ENCODE results near the gene SCN1B. TPM values are rescaled to one million over a fixed set of nuclear protein-coding genes. Genes with fewer than 3 reads are reported as not detected.
"Not testable (repeated sequence)": the region's sequence is repeated elsewhere in the genome, so short reads cannot be mapped to it uniquely, and the experiment has no call there.

Gene SCN1B
- total RNA-seq, 1 donor from 2014 or later, result 0.50 TPM

GRCh38 chr19:35034588-35035382 is 4.5 kb downstream of the SCN1B start:
- intact Hi-C loops (cut with micrococcal nuclease), result no loop called here

DNA sequence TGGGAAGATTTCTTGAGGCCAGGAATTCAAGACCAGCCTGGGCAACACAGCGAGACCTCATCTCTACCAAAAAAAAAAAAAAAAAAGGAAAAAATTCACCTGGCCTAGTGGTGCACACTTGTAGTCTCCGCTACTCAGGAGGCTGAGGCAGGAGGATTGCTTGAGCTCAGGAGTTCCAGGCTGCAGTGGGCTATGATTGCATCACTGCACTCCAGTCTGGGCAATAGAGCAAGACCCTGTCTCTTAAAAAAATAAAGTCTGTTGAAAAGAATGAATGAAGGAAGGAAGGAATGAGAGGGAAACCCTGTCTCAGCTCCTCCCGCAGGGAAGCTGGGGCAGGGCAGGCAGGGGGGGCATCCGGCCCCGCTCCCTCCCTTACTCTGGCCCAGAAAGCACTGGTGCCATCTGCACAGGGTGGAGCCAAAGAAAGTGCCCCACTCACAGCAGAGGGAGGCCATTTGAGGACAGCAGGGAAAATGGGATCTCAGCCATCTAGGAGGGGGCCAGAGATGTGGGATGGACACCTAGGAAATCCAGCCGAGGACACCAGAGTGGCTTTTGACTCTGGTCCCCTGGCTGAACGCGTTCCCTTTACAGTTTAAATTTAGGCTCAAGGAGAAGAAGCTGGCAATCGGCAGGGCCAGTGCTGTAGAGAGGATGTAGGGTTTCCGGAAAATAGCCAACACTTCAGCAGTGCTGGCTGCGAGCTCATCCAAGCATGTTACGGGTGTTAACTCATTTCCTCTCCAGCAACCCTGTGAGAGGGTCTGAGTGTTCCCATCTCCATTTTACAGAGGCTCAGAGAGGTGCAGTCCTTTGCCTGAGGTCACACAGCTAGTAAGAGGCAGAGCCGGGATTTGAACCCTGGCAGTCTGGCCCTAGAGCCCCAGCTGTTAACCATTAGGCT is 7.7 kb downstream of the SCN1B start:
- intact Hi-C loops (cut with micrococcal nuclease), result no loop called here

- intact Hi-C loops (cut with micrococcal nuclease), result no loop called here
These were observed 8.6 kb downstream of the SCN1B start for GRCh38 chr19:35038623-35039512.

GRCh38 chr19:35039881-35040825 is 9.9 kb downstream of the SCN1B start:
- intact Hi-C loops (cut with micrococcal nuclease), result no loop called here

- intact Hi-C loops (cut with micrococcal nuclease), result no loop called here
These were observed 10.7 kb downstream of the SCN1B start for GRCh38 chr19:35040826-35041547.

DNA sequence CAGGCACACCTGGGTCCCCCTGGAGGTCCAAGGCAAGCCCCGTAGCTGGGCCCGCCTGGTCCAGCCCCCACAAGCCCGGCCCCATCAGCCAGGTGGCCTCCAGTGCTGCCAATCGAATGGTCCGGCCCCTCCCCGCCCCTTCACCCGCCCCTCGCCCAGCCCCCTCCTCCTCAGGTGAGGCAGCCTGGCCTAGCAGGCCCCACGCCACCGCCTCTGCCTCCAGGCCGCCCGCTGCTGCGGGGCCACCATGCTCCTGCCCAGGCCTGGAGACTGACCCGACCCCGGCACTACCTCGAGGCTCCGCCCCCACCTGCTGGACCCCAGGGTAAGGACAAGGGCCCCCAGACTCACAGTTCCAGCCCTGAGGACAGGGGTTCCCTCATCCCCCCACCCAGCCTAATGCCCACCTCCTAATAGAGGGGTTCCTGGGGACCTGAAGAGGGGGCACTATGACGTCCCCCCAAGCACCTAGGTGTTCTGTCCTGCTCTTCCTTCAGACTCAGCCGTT is 11.3 kb downstream of the SCN1B start, which contains the start of gene HPN:
Gene HPN (plus strand): TSS at position 174 of the 508 bp plus-strand sequence. CDS start 786 bp downstream, outside the sequence.
- intact Hi-C loops (cut with micrococcal nuclease), result no loop called here

- intact Hi-C loops (cut with micrococcal nuclease), result no loop called here
These were observed 11.9 kb downstream of the SCN1B start for GRCh38 chr19:35042056-35042730.

GRCh38 chr19:35042954-35043604 is 12.8 kb downstream of the SCN1B start:
- intact Hi-C loops (cut with micrococcal nuclease), result no loop called here

GRCh38 chr19:35043906-35044305 is 13.6 kb downstream of the SCN1B start:
- intact Hi-C loops (cut with micrococcal nuclease), result no loop called here

DNA sequence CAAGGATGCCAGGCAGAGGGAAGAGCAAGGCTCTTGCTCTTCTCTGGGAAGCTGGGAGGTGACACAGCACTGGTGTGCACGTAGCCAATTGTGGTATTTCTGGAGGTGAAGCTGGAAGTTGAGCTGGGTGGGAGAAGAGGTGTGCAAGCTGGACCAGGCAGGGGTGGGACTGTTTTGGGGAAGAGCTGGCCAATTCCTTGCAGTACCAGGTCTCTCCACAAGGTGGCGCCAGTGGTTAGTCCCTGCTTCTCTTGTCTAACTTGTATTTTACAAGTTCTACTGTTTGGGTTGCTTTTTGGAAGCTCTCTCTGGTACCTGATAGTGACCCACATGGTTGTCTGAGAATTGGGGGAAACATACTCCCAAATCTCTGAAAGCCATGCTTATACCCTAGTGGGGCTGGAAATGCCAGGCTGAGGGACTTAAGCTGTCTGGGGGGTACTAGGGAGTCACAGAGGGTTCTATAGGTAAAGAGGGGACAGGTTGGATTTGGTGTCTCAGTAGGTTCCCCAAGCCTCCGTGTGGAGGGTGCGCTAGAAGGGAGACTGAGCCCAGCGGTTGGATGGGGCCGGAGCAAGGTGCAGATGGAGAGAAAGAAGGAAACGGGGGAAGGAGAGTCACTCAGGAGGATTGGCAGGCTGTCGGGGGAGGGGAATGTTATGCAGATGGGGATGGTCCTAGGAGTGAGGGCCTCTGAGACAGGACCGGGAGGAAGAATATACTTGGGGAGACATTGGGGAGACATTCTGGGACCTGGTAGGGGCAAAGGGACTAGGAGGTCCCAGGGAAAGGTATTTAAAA is 14.2 kb downstream of the SCN1B start:
- intact Hi-C loops (cut with micrococcal nuclease), result no loop called here

GRCh38 chr19:35045667-35046300 is 15.5 kb downstream of the SCN1B start:
- intact Hi-C loops (cut with micrococcal nuclease), result no loop called here

- intact Hi-C loops (cut with micrococcal nuclease), result no loop called here
These were observed 16.2 kb downstream of the SCN1B start for GRCh38 chr19:35046461-35046860.

DNA sequence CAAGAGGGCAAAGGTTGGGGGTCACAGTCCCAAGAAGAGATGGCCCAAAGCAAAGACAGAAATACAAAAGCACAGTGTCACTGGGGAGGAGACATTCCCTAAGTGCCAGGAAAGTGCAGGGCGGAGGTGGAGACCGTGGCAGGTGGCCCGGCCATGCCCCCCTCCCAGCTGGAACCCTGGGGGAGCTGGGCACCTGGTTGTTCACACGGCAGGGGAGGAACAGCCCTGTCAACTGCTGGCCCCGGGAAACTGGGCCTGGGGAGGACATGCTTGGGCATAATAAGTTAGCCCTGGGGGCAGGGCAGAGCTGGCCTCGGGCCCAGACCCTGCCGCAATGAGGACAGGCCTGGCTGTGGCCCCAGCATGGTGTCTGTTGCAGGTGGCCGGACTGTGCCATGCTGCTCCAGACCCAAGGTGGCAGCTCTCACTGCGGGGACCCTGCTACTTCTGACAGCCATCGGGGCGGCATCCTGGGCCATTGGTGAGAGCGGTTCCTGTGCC is 18.7 kb downstream of the SCN1B start:
- intact Hi-C loops (cut with micrococcal nuclease), result no loop called here

DNA sequence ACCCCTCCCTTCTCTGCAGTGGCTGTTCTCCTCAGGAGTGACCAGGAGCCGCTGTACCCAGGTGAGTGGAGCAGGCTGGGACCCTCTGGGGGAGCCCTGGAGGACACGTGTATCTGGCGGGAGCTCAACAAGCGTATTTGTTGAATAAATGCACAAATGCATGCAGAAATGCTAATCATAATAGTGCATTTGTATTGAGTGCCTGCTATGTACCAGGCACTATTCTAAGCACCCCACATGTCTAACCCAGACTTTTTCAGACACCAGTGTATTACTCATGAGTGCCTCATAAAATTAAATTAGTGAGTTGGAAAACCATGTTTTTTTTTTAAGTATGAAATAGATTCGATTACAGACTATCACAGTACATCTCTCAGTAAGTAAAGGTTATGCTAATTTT is 19.2 kb downstream of the SCN1B start:
- intact Hi-C loops (cut with micrococcal nuclease), result no loop called here

GRCh38 chr19:35050662-35051061 is 20.4 kb downstream of the SCN1B start:
- intact Hi-C loops (cut with micrococcal nuclease), result not testable (repeated sequence)

GRCh38 chr19:35051268-35051667 is 21.0 kb downstream of the SCN1B start:
- intact Hi-C loops (cut with micrococcal nuclease), result not testable (repeated sequence)

DNA sequence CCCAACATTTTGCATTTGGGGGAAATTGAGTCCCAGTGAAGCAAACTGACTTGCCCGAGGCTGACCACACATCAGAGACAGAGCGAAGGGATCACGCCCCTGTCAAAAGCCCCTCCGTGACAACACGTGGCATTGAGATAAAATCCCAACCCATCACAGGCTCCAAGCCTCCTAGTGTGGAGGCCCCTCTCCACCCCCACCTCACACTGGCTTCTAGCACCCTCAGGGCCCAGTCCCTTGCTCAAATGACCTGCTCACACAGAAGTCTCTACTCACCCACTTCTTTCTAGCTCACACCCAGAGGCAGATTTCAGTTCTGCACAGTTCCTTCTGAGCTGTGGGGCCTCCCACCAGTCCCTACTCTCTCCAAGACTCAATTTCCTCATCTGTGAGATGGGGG is 21.5 kb downstream of the SCN1B start:
- intact Hi-C loops (cut with micrococcal nuclease), result no loop called here
